Activated CD8-positive, alpha-beta memory T cell treated with anti-CD3 and anti-CD28 coated beads, Interleukin-2, amount 50 U/mL, for 1 hour (primary cell): ENCODE results near the gene SMARCD1.
A peak's percentile ranks its signal among the peaks of the same experiment; 100 is the strongest.

ENCODE experiments used
- DNase-seq: peaks from one replicate; pipeline ENCODE4 v3.0.0-alpha.2; 2020; ENCODE audit errors: extremely low read depth

Gene SMARCD1

DNA sequence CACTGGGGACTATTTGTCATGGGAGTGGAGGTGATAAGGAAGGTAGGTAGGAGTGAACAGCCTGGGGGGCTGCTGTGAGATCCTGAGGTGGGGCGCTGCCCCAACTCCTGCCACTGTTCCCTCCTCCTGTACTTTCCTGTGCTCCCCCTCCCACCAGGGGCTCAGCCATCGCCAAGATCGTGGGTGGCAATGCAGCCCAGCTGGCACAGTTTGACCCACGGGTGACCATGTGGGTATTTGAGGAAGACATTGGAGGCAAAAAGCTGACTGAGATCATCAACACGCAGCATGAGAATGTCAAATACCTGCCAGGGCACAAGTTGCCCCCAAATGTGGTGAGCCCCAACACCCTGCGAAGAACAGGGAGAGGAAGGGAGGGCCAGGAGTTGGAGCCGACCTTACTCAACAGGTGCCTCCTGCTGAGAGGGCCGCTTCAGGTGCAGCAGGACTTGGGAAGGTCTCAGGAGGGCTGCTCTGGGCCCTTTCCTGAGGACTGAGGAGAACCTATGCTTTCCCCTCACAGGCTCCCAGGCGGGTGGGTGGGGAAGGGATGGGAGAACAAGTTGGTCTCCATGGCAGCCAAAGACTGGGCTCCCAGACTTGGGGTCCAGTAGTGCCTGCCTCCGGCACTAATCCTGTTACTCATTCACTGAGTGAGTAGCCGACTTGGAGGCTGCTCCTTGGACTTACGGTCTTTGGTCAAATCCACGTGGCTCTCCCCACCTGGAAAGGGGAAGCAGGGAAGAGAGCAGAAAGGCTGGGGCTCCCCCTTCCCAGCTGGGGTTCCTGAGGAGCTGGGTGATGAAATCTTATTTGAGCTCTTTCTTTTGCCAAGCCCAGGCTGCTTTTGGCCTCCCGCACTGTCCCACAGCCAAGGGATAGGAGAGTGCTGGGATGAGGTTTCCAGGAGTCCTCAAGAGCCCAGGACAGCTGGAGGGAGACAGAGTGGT is 19.6 kb downstream of the SMARCD1 start:
- DNase-seq: no peak

DNA sequence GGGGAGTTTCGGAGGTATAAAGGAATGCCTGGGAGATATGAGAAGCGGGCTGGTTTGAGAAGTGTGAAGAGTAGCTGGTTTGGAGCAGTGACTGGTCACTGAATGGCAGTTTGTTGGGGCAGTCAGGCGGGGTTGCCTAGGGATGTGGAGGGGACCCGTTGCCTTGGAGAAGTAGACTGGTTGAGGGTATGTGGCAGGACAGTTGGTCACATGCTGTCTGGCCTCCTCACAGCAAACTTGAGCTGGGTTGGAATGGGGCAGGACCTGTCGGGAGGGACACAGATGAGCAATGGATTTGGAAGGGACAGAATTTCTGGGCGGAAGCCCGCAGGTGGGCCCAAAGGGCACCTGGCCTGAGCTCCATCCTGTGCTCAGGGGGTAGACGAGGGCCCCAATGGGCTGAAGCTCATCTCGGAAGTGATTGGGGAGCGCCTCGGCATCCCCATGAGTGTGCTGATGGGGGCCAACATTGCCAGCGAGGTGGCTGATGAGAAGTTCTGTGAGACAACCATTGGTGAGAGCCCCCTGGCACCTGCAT is 20.8 kb downstream of the SMARCD1 start:
- DNase-seq: no peak

DNA sequence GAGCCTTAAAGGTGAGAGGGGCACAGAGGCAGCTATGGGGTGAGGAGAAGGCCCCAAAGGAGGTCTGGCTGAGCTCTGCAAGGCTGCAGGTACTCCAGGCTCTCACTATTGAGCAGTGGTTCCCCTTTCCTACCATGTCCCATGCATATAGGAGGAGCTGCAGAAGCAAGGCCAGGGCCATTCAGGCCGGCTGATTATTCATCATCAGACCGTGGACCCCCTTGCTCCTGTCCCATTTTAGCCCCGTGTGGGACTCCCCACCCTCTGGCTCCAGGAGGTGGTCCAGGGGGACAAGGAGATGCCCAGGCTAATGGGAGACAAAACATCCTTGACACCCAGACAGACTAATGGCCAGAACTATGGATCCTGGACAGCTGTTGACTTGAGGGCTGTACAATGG is 21.8 kb downstream of the SMARCD1 start:
- DNase-seq: no peak

DNA sequence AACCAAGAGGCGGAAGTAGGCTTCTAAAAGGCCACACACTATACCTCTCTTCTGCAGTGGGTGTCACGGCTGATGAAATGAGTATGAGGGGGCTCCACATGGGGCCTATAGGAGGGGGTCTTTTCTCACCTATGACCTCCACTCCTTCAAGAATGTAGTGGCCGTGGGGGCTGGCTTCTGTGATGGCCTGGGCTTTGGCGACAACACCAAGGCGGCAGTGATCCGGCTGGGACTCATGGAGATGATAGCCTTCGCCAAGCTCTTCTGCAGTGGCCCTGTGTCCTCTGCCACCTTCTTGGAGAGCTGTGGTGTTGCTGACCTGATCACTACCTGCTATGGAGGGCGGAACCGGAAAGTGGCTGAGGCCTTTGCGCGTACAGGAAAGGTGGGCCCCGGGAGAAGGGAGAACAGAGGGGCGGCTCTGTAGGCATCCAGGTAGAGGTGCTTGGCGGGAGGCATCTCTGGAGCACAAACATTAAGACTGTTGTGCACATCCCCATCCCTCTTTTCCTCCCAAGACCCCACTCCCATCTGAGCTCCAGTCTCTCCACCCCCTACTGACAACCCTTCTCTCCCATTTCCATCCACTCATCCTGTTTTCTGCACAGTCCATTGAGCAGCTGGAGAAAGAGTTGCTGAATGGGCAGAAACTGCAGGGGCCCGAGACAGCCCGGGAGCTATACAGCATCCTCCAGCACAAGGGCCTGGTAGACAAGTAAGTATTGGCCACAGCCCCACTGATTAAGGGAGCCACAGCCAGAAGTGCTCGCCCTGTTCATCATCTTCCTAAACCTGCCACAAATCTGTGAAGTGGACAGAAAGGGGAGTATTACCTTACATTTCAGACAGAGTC is 22.5 kb downstream of the SMARCD1 start:
- DNase-seq: no peak

DNA sequence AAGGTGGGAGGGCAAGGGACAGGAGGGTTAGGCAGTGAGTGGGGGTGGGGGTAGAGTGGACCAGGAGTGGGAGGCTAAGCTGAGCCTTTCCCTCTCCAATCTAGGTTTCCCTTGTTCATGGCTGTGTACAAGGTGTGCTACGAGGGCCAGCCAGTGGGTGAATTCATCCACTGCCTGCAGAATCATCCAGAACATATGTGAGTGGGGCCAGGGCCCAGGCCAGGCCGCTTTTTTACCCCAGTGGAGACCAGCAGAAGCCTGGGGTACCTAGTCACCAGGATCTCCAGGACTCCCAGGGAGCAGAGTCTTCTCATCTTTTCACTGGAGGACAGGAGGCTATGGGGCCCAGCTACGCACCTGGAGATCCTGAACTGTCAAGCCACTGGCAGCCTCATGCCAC is 24.2 kb downstream of the SMARCD1 start:
- DNase-seq: no peak

DNA sequence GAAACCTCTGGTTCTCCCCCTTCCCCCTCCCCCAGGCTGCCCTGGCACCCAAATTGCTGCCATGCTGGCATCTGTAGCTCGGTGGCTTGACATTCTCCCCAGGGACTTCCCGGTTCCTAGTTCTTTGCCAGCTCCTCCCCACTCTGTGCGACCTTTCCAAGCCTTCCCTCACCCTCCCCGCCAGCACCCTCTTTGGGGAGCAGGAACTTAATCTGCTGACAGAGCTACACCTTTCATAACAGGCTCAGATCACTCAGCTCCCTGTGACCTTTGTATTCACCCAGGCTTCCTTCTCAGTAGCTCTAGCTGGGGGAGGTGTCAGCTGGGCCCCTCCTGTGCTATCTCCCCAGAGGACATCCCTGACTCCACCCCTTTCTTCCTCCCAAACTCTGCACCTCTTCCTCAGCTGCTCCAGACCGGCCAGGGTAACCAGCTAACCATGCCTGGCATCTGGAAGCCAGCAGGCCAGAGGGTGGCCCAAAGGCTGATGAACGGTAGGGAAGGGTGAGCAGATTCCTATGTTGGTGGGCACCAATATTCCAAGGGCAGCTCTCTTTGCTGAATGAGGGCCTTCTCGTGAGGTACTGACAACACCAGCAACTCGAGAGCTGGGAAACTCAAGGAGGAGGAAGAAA is 25.1 kb downstream of the SMARCD1 start:
- DNase-seq: no peak

DNA sequence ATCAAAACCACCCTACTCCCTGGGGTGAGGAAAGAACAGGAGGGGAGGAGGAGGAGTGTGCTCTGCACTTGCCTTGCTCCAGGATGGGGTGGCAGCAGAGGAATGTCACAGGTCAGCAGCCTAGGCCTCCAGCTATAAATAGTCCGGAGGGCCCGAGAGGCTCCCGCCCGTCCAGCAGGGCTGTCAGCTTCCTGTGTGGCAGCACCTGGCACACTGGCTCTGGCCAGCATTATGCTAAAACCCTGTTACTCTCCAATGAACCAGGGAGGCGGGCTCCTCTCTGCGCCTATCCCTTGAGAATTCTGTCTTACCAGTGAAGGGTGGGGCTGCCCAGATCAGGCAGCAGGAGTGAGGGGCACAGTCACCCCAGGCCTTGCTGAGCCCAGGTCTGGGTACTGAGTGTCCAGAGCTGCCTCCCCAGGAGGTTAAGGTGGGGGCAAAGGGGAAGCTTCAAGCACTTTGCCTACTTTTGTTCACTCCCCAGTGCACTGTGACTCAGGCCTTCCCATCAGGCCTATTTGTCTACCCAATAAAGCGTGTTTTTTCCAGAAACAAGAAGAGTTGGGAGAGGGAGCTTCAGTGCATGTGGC is 25.7 kb downstream of the SMARCD1 start:
- no peak for DNase-seq

DNA sequence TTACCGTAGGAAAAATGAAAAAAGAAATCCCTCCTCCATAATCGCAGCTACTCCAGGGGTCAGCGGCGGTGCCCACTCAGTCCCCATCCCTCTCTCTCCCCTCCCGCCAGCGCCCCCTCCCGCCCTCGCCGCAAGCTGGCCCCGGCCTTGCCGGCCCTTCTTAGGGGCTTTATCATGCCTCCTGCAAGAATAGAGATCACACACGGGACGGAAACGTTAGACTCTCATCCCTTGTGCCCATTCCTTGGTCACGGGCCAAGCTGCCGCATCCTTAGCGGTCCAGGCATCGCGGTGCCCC is 26.2 kb downstream of the SMARCD1 start:
- no peak for DNase-seq

DNA sequence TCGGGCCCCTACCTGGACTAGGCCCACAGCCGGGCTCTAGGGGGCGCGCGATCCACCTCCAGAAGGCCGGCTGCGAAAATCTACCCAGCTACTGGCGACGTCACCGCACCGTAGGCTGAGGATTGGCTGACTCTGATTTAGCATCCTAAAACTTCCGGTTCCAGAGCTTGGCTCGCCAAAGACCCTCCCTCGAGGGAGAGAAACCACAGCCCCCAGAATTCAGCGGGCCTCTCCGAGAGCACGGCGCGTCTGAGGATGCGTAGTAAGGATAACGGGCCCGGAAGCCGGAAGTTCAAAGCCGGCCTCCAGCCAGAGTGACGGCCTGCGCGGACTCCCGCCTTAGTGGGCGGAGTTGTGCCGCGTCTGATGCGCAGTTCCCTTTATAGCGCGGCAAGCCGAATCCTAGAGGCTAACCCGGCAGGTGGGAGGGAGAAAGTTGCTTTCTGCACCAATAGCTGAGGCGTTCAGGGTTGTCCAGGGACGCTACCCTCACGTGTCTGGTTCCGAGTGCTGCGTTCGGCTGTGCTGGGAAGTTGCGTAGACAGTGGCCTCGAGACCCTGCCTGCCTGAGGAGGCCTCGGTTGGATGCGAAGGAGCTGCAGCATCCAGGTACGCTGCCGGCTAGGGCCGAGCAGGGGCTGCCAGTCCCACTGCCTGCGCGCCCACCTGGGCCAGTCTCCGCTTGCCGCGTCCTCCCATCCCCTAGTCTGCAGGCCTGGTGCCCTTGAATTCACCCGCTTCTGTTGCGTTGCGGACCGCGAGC is 26.7 kb downstream of the SMARCD1 start, which contains the start of gene COX14:
TSS of gene COX14 (plus strand) at position 544 of the 763 bp plus-strand sequence. CDS start 7,808 bp downstream, outside the sequence.
- peak; percentile 97 for DNase-seq

DNA sequence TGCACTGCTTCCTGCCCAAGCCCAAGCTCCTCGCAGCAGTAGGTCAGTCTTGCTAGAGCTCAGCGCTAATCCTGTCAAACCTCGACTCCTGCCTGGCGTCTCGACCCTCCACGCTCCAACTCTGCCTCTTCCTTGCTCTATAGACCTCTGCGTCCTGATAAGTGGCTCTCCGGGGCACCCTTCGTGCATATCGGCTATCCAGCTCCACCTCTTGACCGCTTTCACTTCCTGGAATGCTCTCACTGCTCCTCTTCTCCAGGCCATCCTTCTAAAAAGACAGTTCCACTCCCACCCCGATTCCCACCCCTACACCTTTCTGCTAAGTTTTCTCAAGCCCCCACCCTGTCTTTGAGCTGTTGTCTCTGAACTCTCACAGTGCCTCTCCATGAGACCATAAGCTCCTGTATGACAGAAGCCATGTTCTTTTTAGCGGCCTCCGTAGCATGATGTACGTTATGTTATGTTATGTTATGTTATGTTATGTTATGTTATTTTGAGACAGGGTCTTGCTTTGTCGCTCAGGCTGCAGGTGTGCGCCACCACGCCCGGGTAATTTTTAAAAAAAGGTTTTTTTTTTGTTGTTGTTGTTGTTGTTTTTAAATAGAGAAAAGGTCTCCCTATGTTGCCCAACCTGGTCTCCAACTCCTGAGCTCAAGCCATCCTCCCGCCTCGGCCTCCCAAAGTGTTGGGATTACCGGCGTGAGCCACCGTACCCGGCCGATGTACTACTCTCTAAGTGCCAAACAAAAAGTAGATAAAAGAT is 27.5 kb downstream of the SMARCD1 start:
- DNase-seq: no peak

DNA sequence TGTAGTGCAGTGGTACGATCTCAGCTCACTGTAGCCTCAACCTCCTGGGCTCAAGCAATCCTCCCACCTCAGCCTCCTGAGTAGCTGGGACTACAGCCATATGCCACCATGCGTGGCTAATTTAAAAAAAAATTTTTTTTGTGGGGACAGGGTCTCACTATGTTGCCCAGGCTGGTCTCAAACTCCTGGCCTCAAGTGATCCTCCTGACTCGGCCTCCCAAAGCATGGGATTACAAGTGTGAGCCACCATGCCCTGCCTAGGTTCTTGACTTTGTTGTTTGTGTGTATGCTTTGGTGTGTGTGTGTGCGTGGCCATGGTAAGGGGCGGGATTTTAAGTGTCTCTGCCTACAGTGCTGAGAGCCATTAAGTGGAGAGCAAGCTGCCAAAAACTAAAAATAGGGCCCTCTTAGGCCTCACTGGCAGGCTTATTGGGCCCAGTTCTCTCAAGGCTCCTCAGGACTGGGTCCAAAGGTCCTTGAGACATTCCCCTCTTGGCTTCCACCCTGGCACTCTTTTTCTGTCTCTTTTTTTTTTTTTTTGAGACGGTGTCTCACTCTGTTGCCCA is 32.0 kb downstream of the SMARCD1 start:
- no peak for DNase-seq

DNA sequence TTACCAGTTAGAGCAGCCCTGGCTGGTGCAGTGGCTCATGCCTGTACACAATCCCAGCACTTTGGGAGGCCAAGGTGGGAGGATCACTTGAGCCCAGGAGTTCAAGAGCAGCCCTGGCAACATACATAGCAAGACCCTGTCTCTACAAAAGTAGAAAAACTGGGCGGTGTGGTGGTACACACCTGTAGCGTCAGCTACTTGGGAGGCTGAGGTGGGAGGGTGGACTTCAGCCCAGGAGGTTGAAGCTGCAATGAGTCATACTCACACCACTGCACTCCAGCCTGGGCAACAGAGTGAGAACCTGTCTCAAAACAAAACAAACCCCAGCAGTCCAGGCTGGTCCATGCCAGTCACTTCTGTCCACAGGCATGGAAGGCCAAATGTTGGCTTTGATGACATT is 34.2 kb downstream of the SMARCD1 start:
- no peak for DNase-seq

DNA sequence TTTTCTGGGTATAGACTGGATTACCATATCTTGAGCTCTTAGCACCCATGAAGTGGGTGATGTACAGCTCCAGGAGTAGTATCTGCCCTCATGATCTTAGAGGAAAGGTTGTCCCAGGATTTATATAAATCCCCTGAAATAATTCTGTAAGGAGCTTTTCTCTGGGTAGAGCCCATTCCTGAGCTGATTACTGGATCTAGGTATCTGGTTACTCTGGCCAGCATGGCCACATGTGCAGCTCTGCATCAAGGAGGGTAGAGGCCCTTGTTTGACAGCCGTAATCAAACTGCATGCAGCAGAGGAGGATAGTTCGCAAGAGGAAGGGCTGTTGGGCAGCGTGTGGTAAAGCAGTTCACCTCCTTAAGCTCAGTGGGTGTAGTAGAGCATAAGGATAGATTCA is 35.4 kb downstream of the SMARCD1 start:
- no peak for DNase-seq

DNA sequence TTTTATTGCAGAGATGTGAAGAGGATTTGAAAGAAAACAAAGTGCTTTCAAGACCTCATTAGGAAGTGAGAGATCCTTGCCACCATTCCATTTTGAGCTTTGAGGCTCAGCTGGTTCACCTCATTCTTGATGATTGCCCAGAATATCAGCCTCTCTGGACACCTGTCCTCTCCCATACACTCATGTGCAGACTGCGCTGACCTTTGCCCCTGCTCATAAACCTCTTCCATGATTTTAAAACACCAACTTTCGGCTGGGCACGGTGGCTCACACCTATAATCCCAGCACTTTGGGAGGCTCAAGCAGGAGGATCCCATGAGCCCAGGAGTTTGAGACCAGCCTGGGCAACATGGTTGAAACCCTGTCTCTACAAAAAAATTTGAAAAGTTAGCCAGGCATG is 35.8 kb downstream of the SMARCD1 start:
- DNase-seq: no peak

DNA sequence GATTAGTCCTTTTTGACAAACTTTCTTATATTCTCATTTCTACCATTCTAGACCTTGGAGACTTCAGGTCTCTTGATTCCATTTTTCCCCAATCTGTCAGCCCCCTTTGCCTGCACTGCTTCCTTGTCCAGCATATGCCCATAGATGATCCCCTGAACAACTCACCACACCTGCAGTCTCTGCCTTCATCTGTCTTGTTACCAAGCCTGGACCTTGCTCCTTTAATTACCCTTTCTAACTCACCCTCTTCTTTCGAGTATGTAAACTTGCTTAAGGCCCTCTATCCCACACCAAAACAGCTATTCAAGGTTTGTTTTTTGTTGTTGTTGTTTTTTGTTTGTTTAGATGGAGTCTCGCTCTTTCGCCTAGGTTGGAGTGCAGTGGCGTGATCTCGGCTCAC is 36.5 kb downstream of the SMARCD1 start:
- DNase-seq: no peak

DNA sequence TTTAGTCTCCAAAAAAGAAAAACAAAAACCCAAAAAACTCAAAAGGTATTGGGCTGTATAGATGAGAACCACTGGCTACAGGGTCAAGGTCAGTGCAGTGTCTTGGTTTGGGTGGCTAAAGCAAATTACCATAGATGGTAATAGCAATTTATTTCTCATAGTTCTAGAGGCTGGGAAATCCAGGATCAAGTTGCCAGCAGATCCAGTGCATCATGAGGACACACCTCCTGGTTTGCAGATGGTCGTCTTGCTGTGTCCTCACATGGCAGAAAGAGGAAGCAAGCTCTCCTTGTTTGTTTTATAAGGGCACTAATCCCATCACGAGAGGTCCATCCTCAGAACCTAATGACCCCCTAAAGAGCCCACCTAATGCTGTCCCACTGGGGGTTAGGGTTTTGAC is 38.1 kb downstream of the SMARCD1 start:
- no peak for DNase-seq

DNA sequence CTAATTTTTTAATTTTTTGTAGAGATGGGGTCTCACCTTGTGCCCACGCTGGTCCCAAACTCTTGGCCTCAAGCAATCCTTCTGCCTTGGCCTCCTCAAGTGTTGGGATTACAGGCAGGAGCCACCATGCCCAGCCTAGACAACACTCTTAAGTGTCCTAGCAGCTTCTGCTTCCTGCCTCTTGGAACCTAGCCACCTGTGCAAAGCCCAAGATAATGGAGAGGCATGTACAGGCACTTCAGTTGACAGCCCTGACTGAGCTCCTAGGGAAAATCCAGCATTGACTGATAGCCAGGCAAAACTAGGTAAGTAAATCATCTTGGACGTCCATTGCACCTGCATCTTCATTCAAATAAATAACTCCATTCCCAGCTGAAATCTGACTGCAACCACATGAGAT is 42.4 kb downstream of the SMARCD1 start:
- DNase-seq: no peak

DNA sequence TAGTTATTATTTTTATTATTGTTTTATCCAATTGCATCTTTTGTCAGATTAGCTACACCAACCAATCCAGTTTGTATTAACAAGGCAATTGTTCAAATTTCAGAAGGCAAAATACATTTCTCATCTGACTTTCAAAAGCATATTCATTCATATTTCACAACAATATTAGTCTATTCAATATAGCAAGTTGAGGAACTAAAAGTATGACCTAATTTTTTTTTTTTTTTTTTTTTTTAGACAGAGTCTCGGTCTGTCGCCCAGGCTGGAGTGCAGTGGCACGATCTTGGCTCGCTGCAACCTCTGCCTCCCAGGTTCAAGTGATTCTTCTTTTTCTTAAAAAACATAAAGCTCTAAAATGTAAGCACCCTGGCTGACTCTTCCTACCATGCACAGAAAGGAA is 44.1 kb downstream of the SMARCD1 start:
- DNase-seq: no peak

DNA sequence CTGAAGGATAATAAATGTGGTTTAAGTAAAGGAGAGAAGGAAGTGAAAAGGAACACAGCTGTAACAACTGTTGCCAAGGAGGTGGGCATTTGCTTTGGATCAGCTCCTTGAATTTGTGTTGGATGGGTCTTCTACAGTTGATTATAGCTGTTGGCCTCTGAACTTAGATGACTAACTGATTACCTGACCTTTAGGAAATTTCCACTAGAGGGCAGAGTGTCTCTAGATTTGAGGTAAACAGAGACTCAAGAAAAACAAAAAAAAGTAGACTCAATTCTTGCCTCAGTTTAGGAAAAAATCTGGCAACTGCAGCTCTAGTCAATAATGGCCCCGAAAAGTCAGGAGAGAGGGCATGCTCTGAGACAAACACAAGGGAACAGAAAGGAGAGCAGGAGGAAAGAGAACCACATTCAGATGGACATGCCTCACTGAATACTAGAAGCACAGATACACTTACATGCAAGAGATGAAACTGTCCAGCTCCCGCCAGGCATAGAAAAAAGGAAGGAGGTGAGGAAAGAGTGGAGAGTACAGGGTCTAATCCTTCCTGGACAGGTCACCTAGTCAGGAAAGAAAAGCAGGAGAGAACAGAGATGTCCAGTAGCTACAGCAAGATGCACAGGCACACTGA is 47.5 kb downstream of the SMARCD1 start:
- DNase-seq: no peak
